OCI-LY1 (cell line): ENCODE results near the gene NEK5.

ENCODE experiments used
- EZH2 ChIP-seq: fragments of 200-600 bp; sonication (generic), shearing (Covaris generic); IDR thresholded peaks from 2 replicates; pipeline ENCODE4 v1.8.0; 2017; ENCODE audit warnings: borderline replicate concordance, mixed run types, mild to moderate bottlenecking, antibody characterized with exemption, low read length, moderate library complexity, mixed read lengths
- TF ChIP-seq, protein P1 (sequence below): fragments of 200-600 bp; sonication (generic), shearing (Covaris generic); IDR thresholded peaks from 2 replicates; pipeline ENCODE4 v1.5.1; 2017; ENCODE audit warnings: mild to moderate bottlenecking, antibody characterized with exemption, low read length, moderate library complexity, mixed read lengths

DNA sequence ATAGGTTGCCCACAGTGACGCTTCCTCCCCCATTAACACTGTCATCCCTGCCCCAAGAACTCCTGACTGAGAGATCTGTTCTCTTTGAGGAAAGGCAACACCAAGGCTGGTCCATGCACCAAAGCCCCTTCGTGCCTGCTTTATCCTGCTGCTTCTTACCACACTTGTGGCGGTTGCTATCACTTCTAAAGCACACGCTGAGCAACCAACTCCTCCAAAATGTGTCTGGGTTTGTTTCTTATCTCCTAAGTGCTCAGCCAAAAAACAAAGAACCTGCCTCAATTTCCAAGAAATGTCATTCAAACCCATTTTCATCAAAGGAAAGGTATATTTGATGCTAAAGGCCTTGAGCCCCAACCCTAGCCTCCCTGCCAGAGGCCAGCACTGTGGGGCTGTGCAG is 132.2 kb downstream of the NEK5 start:
- TF ChIP-seq, protein P1, sequence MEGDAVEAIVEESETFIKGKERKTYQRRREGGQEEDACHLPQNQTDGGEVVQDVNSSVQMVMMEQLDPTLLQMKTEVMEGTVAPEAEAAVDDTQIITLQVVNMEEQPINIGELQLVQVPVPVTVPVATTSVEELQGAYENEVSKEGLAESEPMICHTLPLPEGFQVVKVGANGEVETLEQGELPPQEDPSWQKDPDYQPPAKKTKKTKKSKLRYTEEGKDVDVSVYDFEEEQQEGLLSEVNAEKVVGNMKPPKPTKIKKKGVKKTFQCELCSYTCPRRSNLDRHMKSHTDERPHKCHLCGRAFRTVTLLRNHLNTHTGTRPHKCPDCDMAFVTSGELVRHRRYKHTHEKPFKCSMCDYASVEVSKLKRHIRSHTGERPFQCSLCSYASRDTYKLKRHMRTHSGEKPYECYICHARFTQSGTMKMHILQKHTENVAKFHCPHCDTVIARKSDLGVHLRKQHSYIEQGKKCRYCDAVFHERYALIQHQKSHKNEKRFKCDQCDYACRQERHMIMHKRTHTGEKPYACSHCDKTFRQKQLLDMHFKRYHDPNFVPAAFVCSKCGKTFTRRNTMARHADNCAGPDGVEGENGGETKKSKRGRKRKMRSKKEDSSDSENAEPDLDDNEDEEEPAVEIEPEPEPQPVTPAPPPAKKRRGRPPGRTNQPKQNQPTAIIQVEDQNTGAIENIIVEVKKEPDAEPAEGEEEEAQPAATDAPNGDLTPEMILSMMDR, result no peak
- no peak for TF ChIP-seq EZH2
